Mesothelial cell of epicardium (in vitro differentiated cells): ENCODE data around the gene OR5AU1. TPM values are rescaled to one million over a fixed set of nuclear protein-coding genes. Genes with fewer than 3 reads are reported as not detected.

Source experiments
- DNase-seq, 2 experiments: peaks; one replicate each; pipeline ENCODE4 v3.0.0; 2021; ENCODE audit warnings: low spot score in 2 of 2; ENCODE audit not compliant: unreplicated experiment in 2 of 2
- H3K27ac Mint-ChIP-seq: 2 replicates; pipeline ENCODE4 v1.8.0; 2021; ENCODE audit warnings: mixed read lengths
- H3K27me3 Mint-ChIP-seq: 2 replicates; pipeline ENCODE4 v1.8.0; 2021; ENCODE audit warnings: low read depth, mixed read lengths
- H3K36me3 Mint-ChIP-seq: 2 replicates; pipeline ENCODE4 v1.8.0; 2021; ENCODE audit warnings: mixed read lengths
- H3K4me1 Mint-ChIP-seq: 2 replicates; pipeline ENCODE4 v1.8.0; 2021; ENCODE audit warnings: mixed read lengths
- H3K4me3 Mint-ChIP-seq: 2 replicates; pipeline ENCODE4 v1.8.0; 2021; ENCODE audit warnings: mild to moderate bottlenecking, moderate library complexity, mixed read lengths
- H3K9me3 Mint-ChIP-seq: 2 replicates; pipeline ENCODE4 v1.8.0; 2021; ENCODE audit warnings: mixed read lengths
- CTCF ChIP-seq: fragments of 200-600 bp; sonication (generic); IDR thresholded peaks from one replicate; pipeline ENCODE4 v1.5.0; 2021; ENCODE audit warnings: antibody characterized with exemption; ENCODE audit not compliant: unreplicated experiment
- total RNA-seq: library from RNA; stranded (reverse); gene quantifications from 3 replicates; pipeline ENCODE4 v1.2.1, GENCODE V29; 2021

The OR5AU1 gene
- total RNA-seq, 1 donor from 2014 or later = not detected

GRCh38 chr14:21201732-21202462 is 46.0 kb upstream of the OR5AU1 start:
- peaks cover 12% of the 10 kb centered on the region for H3K9me3 Mint-ChIP-seq
- peaks cover 12% of the 10 kb centered on the region for H3K36me3 Mint-ChIP-seq
- no peak overlapping the region for H3K27ac Mint-ChIP-seq
- no peak overlapping the region for H3K4me3 Mint-ChIP-seq
- no peak for TF ChIP-seq CTCF
- no peaks in the 10 kb centered on the region for H3K4me1 Mint-ChIP-seq
- no peak for DNase-seq
- no peaks in the 10 kb centered on the region for H3K27me3 Mint-ChIP-seq

GRCh38 chr14:21200752-21201461 is 45.0 kb upstream of the OR5AU1 start:
- Mint-ChIP-seq H3K4me1 (no peaks in the 10 kb centered on the region), H3K4me3 (no peak overlapping the region), H3K9me3 (peaks cover 12% of the 10 kb centered on the region), H3K36me3 (peaks cover 10% of the 10 kb centered on the region), H3K27me3 (no peaks in the 10 kb centered on the region), H3K27ac (no peak overlapping the region)
- TF ChIP-seq CTCF = no peak
- DNase-seq = no peak

GRCh38 chr14:21199611-21200560 is 44.0 kb upstream of the OR5AU1 start:
- Mint-ChIP-seq H3K27ac (no peak overlapping the region), H3K4me1 (no peaks in the 10 kb centered on the region)

GRCh38 chr14:21197418-21198205 is 41.7 kb upstream of the OR5AU1 start:
- DNase-seq = no peak
- Mint-ChIP-seq H3K27me3 (peaks cover 16% of the 10 kb centered on the region), H3K9me3 (peaks cover 12% of the 10 kb centered on the region), H3K4me1 (no peaks in the 10 kb centered on the region), H3K4me3 (no peak overlapping the region), H3K36me3 (peaks cover 2% of the 10 kb centered on the region), H3K27ac (no peak overlapping the region)
- no peak for TF ChIP-seq CTCF

More at GRCh38 chr14:21199611-21200560, 44.0 kb upstream of the OR5AU1 start:
- H3K4me3 Mint-ChIP-seq = no peak overlapping the region
- H3K27me3 Mint-ChIP-seq = peaks cover 4% of the 10 kb centered on the region
- DNase-seq = no peak
- H3K9me3 Mint-ChIP-seq = peaks cover 12% of the 10 kb centered on the region
- peaks cover 10% of the 10 kb centered on the region for H3K36me3 Mint-ChIP-seq
- no peak for TF ChIP-seq CTCF

GRCh38 chr14:21194597-21194996 is 38.7 kb upstream of the OR5AU1 start:
- H3K4me3 Mint-ChIP-seq = no peak overlapping the region
- H3K9me3 Mint-ChIP-seq = peaks cover 12% of the 10 kb centered on the region
- peaks cover 3% of the 10 kb centered on the region for H3K4me1 Mint-ChIP-seq
- no peak for TF ChIP-seq CTCF
- no peaks in the 10 kb centered on the region for H3K36me3 Mint-ChIP-seq
- no peak overlapping the region for H3K27ac Mint-ChIP-seq
- H3K27me3 Mint-ChIP-seq = peaks cover 16% of the 10 kb centered on the region
- DNase-seq = no peak
